Measurements from ENCODE around the gene TPK1. TPM values are rescaled to one million over a fixed set of nuclear protein-coding genes. Genes with fewer than 3 reads are reported as not detected.

The TPK1 gene
- polyA plus RNA-seq, 2 of the 4 experiments (the other 2 are of a cell fraction): 1.4 to 2.5 TPM

GRCh38 chr7:144529269-144529926 lies 306.5 kb downstream of the TPK1 start:
- ChIA-PET CTCF (no interaction called here), POLR2A (no interaction called here)
- DNase-seq (ENCODE audit: low read depth in 1 of 2, low spot score in 1 of 2) (no peak), FAIRE-seq (no peak), ATAC-seq (no peak)
- Histone ChIP-seq H3K4me2 (no peak overlapping the region), H3K27ac (no peak overlapping the region), H3K4me3 (no peak overlapping the region), H3K4me1 (no peaks in the 10 kb centered on the region), H3K9me3 (no peaks in the 10 kb centered on the region)
- WGBS (ENCODE audit: missing lambda C conversion rate): 14% methylated on average over 3 of the region's 3 CpGs
- TF ChIP-seq FOXS1 (CRISPR knock-in tag; IDR thresholded peaks at IDR 0.05) (no peak), E2F6 (IDR thresholded peaks at IDR 0.05; ENCODE audit: borderline replicate concordance, low read depth) (no peak), HOXB13 (CRISPR knock-in tag; IDR thresholded peaks at IDR 0.05; ENCODE audit: low read depth) (no peak), TFCP2L1 (CRISPR knock-in tag; IDR thresholded peaks at IDR 0.05) (no peak)

DNA sequence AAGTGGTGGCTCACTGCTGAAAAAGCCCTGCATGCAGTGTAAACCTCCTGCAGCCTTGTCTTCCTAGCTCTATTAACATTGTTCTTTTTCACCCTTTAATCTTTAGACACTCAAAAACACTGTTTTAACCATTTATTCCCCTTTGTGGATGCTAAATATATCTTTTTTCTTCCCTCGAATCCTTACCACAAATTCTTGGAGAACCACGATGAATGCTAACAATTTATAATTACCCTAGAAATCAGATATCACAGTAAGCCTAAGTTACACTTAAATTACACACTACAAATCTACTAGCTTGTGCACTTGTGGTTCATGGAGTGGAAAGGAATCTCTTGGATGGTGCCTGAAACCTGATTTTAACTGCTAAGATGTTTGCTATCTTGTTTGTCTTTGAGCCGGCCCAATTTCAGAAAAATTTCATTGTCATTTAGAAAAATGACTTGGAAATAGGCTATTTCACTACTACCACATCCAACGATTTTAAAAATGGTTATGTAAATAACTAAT lies 307.3 kb downstream of the TPK1 start:
- DNase-seq (ENCODE audit: low read depth in 1 of 2, low spot score in 1 of 2) (no peak), ATAC-seq (no peak), FAIRE-seq (no peak)
- H3K9me3 ChIP-seq: no peaks in the 10 kb centered on the region
- no peak overlapping the region for H3K4me2 ChIP-seq
- ChIA-PET POLR2A (no interaction called here), CTCF (interaction anchor here (0.9 kb wide), 1 partner anchor 10 kb away, joined by 3 read pairs; no protein-coding TSS in a partner anchor)
- no peaks in the 10 kb centered on the region for H3K4me1 ChIP-seq
- no peak overlapping the region for H3K27ac ChIP-seq
- WGBS (ENCODE audit: missing lambda C conversion rate): 7% methylated on average over 4 of the region's 4 CpGs
- no peak for TF ChIP-seq RARB (CRISPR knock-in tag; IDR thresholded peaks at IDR 0.05)
- no peak for TF ChIP-seq GATA3 (IDR thresholded peaks at IDR 0.05; ENCODE audit: borderline replicate concordance)
- no peak for TF ChIP-seq CBX2 (IDR thresholded peaks at IDR 0.05; ENCODE audit: borderline replicate concordance, low read depth)
- no peak for TF ChIP-seq HOXA7 (CRISPR knock-in tag; IDR thresholded peaks at IDR 0.05)
- TF ChIP-seq JUN (IDR thresholded peaks at IDR 0.05): no peak
- TF ChIP-seq HMGXB4 (CRISPR knock-in tag; IDR thresholded peaks at IDR 0.05; ENCODE audit: borderline replicate concordance): no peak
- TF ChIP-seq HDAC2 (IDR thresholded peaks at IDR 0.05): no peak
- no peak for TF ChIP-seq NPAS2 (CRISPR knock-in tag; IDR thresholded peaks at IDR 0.05; ENCODE audit: borderline replicate concordance)
- H3K4me3 ChIP-seq: no peak overlapping the region

- no peak overlapping the region for H3K4me2 ChIP-seq
- no peaks in the 10 kb centered on the region for H3K4me1 ChIP-seq
- TF ChIP-seq GATA3 (IDR thresholded peaks at IDR 0.05; ENCODE audit: borderline replicate concordance): no peak
- CTCF ChIA-PET: interaction anchor here (1.8 kb wide), 1 partner anchor 10 kb away, joined by 5 read pairs; no protein-coding TSS in a partner anchor
- 52% methylated on average over 13 of the region's 13 CpGs for WGBS (ENCODE audit: missing lambda C conversion rate)
- DNase-seq (ENCODE audit: low read depth in 1 of 2, low spot score in 1 of 2): no peak
- no peak overlapping the region for H3K4me3 ChIP-seq
- ATAC-seq: no peak
- H3K9me3 ChIP-seq: no peaks in the 10 kb centered on the region
- POLR2A ChIA-PET: no interaction called here
- FAIRE-seq: no peak
- no peak overlapping the region for H3K27ac ChIP-seq
Observed at GRCh38 chr7:144527051-144527471, 308.8 kb downstream of the TPK1 start.

GRCh38 chr7:144525956-144526355 lies 309.9 kb downstream of the TPK1 start:
- 0% methylated on average over 1 of the region's 1 CpG for WGBS (ENCODE audit: missing lambda C conversion rate)
- Histone ChIP-seq H3K4me3 (no peak overlapping the region), H3K4me1 (no peaks in the 10 kb centered on the region), H3K9me3 (no peaks in the 10 kb centered on the region), H3K4me2 (no peak overlapping the region), H3K27ac (no peak overlapping the region)
- ATAC-seq: no peak
- no peak for DNase-seq (ENCODE audit: low read depth in 1 of 2, low spot score in 1 of 2)
- no peak for FAIRE-seq
- POLR2A ChIA-PET: no interaction called here
- CTCF ChIA-PET: no interaction called here
- TF ChIP-seq RCOR1 (IDR thresholded peaks at IDR 0.05; ENCODE audit: low read depth, low read length) (no peak), HMGXB4 (CRISPR knock-in tag; IDR thresholded peaks at IDR 0.05; ENCODE audit: borderline replicate concordance) (no peak), BCL3 (IDR thresholded peaks at IDR 0.05) (no peak), RAD21 (conservative IDR thresholded peaks at IDR 0.05 in 1 of 2, IDR thresholded peaks at IDR 0.05 in 1 of 2) (no peak), CHD2 (IDR thresholded peaks at IDR 0.05; ENCODE audit: low read length, partially characterized antibody) (no peak), EP300 (IDR thresholded peaks at IDR 0.05) (no peak), HOXA7 (CRISPR knock-in tag; IDR thresholded peaks at IDR 0.05) (no peak), TFCP2L1 (CRISPR knock-in tag; IDR thresholded peaks at IDR 0.05) (no peak), USF2 (IDR thresholded peaks at IDR 0.05) (no peak), CEBPB (IDR thresholded peaks at IDR 0.05) (no peak), MAFK (IDR thresholded peaks at IDR 0.05; ENCODE audit: partially characterized antibody) (no peak), ZC3H11A (IDR thresholded peaks at IDR 0.05) (no peak)
- TF ChIP-seq, protein P1, sequence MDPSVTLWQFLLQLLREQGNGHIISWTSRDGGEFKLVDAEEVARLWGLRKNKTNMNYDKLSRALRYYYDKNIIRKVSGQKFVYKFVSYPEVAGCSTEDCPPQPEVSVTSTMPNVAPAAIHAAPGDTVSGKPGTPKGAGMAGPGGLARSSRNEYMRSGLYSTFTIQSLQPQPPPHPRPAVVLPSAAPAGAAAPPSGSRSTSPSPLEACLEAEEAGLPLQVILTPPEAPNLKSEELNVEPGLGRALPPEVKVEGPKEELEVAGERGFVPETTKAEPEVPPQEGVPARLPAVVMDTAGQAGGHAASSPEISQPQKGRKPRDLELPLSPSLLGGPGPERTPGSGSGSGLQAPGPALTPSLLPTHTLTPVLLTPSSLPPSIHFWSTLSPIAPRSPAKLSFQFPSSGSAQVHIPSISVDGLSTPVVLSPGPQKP (IDR thresholded peaks at IDR 0.05; ENCODE audit: low read depth, low read length): no peak
